Skeletal muscle tissue (tissue), 4 donors: ENCODE results near the gene PPFIA1. TPM values are rescaled to one million over a fixed set of nuclear protein-coding genes. Genes with fewer than 3 reads are reported as not detected.

Experiments
- H3K27ac ChIP-seq: one replicate; pipeline ENCODE4 v1.7.0; 2013; ENCODE audit warnings: mild to moderate bottlenecking, low read depth, low read length, inconsistent platforms
- H3K27me3 ChIP-seq, 3 donors: one replicate each; pipeline ENCODE4 v1.7.0; 2013; ENCODE audit warnings: low read length in 3 of 3; ENCODE audit not compliant: control insufficient read depth in 3 of 3, insufficient read depth in 3 of 3
- H3K36me3 ChIP-seq, 3 donors: one replicate each; pipeline ENCODE4 v1.7.0; 2013; ENCODE audit warnings: low read length in 3 of 3; ENCODE audit not compliant: control insufficient read depth in 3 of 3, insufficient read depth in 3 of 3
- H3K4me1 ChIP-seq, 3 donors: one replicate each; pipeline ENCODE4 v1.7.0; 2013; ENCODE audit warnings: low read length in 3 of 3, mild to moderate bottlenecking in 3 of 3; ENCODE audit not compliant: control insufficient read depth in 3 of 3, insufficient read depth in 3 of 3
- H3K4me3 ChIP-seq, 3 donors: one replicate each; pipeline ENCODE4 v1.7.0; 2013; ENCODE audit warnings: low read length in 3 of 3
- H3K9ac ChIP-seq, 3 donors: one replicate each; pipeline ENCODE4 v1.7.0; 2013; ENCODE audit warnings: low read length in 3 of 3, mild to moderate bottlenecking in 3 of 3, moderate library complexity in 2 of 3, low read depth in 1 of 3
- H3K9me3 ChIP-seq, 3 donors: one replicate each; pipeline ENCODE4 v1.7.0; 2013; ENCODE audit warnings: low read length in 3 of 3; ENCODE audit not compliant: control insufficient read depth in 3 of 3
- total RNA-seq: library from RNA; depleted of rRNA; stranded (reverse); fragments of >200 nt; gene quantifications from one replicate; pipeline ENCODE4 v1.2.3, GENCODE V29; 2014
- donor health status: Osteomylitis.

PPFIA1 gene
- total RNA-seq, 1 donor from 2014 or later = 25.6 TPM

DNA sequence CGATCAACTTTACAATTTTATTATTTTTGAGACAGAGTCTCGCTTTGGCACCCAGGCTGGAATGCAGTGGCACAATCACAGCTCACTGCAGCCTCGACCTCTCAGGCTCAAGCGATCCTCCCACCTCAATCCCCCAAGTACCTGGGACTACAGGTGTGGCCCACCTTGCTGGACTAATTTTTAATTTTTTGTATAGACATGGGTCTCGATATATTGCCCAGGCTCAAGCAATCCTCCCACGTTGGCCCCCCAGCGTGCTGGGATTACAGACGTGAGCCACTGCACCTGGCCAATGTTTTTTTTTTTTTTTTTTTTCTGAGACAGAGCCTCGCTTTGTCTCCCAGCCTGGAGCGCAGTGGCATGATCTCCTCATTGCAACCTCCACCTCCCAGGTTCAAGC is 2.0 kb upstream of the PPFIA1 start:
- no peak overlapping the region for H3K27ac ChIP-seq
- H3K4me1 ChIP-seq = peaks cover 13 to 25% (median 16%) of the 10 kb centered on the region in 3 donors
- H3K27me3 ChIP-seq = peaks cover 0 to 10% (median 7%) of the 10 kb centered on the region in 3 donors
- H3K9me3 ChIP-seq = no peaks in the 10 kb centered on the region
- H3K9ac ChIP-seq = no peak overlapping the region
- peaks cover 7 to 10% (median 8%) of the 10 kb centered on the region in 3 donors for H3K36me3 ChIP-seq
- H3K4me3 ChIP-seq = no peak overlapping the region

DNA sequence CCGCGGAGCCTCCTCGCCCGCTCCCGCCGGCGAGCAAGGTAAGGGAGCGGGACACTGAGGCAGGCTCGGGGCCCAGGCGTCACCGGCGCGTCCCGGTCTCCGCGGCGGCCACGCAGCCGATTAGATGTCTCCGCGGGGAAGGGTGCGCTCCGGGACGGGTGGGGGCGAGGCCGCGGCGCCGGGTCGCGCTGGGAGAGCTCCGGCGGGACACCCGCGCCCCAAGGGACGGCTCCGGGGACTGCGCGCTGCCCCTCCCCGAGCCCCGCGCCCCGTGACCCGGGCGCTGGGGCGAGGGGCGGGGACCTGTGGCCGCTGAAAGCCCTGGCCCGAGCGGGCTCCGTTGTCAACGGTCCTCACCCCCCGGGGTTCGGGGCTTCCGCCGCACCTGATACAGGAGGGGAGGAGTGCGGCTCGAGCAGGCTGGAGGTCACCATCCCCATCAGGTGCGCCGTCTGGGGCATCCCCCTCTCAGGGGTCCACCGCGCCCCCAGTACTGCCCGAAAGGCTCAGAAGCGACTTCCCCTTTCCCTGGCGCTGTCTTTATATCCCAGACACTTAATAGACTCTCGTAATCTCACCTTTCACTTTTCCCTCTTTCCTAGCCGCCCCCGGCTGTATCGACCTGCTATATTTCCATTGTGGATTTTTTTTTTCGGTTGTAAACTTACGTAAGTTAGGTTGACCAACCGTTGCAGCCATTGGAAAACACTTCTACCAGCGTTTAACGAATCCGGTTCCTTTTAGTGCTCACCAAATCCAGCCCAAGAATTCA is 573 bp downstream of the PPFIA1 start:
- peaks cover 19 to 30% (median 22%) of the 10 kb centered on the region in 3 donors for H3K4me1 ChIP-seq
- peak overlapping the region; percentile 85 to 94 (median 85) for H3K9ac ChIP-seq
- H3K9me3 ChIP-seq = no peaks in the 10 kb centered on the region
- peaks cover 0 to 7% (median 3%) of the 10 kb centered on the region in 3 donors for H3K27me3 ChIP-seq
- peak overlapping the region; percentile 79 to 90 (median 83) for H3K4me3 ChIP-seq
- H3K36me3 ChIP-seq = peaks cover 14 to 26% (median 21%) of the 10 kb centered on the region in 3 donors
- peak overlapping the region; percentile 74 for H3K27ac ChIP-seq

DNA sequence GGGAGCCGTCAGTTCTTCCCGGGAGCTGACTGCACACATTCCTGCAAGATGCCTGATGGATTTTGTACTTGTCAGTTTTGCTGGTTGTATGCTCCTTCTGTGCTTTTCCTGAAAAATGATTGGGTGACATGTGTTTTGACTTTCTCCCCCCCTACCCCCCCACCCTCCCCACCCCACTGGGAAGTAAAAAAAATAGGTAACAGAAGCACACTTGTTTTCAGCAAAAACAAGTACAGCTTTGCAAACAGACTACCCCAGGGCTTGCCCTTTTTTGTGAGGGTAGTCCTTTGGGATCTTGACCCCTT is 1.1 kb downstream of the PPFIA1 start:
- H3K27me3 ChIP-seq = peaks cover 0 to 7% (median 3%) of the 10 kb centered on the region in 3 donors
- peaks cover 14 to 26% (median 21%) of the 10 kb centered on the region in 3 donors for H3K36me3 ChIP-seq
- no peaks in the 10 kb centered on the region for H3K9me3 ChIP-seq
- H3K9ac ChIP-seq = peak overlapping the region; percentile 85 to 94 (median 85)
- peak overlapping the region; percentile 74 for H3K27ac ChIP-seq
- H3K4me3 ChIP-seq = peak overlapping the region; percentile 79 to 90 (median 83)
- peaks cover 19 to 30% (median 22%) of the 10 kb centered on the region in 3 donors for H3K4me1 ChIP-seq

DNA sequence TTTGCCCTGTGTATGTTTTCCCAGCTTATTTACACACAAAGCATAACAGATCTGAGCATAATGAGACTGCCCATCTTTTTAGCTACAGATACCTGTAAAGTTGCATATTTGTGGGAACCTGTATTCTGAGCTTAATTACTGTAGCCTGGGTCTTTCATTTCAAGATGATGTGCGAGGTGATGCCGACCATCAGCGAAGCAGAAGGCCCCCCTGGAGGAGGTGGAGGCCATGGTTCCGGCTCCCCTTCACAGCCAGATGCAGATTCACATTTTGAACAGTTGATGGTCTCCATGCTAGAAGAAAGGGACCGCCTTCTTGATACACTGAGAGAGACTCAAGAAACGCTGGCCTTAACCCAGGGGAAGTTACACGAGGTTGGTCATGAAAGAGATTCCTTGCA is 1.5 kb downstream of the PPFIA1 start:
- H3K27me3 ChIP-seq = peaks cover 0 to 7% (median 3%) of the 10 kb centered on the region in 3 donors
- peaks cover 19 to 30% (median 22%) of the 10 kb centered on the region in 3 donors for H3K4me1 ChIP-seq
- H3K9me3 ChIP-seq = no peaks in the 10 kb centered on the region
- H3K4me3 ChIP-seq = peak overlapping the region in 1 of 3 donors; percentile 5
- peaks cover 14 to 26% (median 21%) of the 10 kb centered on the region in 3 donors for H3K36me3 ChIP-seq
- peak overlapping the region in 1 of 3 donors; percentile 10 for H3K9ac ChIP-seq
- no peak overlapping the region for H3K27ac ChIP-seq

DNA sequence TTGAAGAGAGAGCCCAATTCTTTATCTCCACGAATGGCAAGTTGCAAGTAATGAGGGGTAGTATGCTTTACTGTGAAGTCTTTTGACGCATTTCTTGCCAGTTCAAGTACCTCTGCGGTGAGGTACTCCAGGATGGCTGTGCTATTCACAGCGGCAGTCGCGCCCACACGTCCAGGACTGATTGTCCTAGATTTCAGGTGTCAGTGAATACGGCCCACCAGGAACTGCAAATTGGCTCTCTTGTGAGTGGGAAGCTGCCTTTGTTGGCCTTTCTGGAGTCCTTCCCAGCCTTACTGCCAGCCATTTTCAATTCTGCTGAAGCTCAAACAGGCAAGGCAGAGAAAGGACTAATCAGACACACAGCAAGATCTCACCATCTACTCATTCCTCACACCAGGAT is 8.5 kb downstream of the PPFIA1 start:
- peaks cover 7 to 24% (median 12%) of the 10 kb centered on the region in 3 donors for H3K36me3 ChIP-seq

DNA sequence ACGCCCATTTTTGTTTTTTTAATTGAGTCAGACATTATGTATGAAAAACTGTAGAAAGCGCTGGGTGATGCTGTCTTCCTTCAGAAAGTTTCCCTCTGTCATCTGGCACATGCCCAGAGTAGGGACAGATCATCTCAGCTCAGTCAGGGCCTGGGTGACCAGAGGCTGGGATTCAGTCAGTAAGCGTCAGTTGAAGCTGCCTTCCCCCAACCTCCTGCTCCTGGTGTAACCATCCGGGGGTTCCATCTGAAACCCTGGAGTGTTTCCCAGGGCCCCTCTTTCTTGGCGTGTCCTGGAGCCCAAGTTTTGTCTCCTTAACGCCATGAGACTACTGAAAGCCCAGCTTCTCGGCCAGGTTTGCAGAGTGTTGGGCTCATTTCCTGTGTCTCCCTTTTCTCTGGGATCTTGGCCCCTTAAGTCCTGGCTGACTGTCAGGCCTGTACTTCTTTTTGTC is 10.7 kb downstream of the PPFIA1 start:
- no peak overlapping the region for H3K4me3 ChIP-seq
- H3K9ac ChIP-seq = peak overlapping the region in 1 of 3 donors; percentile 40
- peaks cover 14 to 22% (median 18%) of the 10 kb centered on the region in 3 donors for H3K36me3 ChIP-seq

More for the DNA sequence above, 8.5 kb downstream of the PPFIA1 start:
- H3K27ac ChIP-seq = no peak overlapping the region
- no peaks in the 10 kb centered on the region for H3K27me3 ChIP-seq
- no peak overlapping the region for H3K9ac ChIP-seq
- peaks cover 15 to 16% (median 15%) of the 10 kb centered on the region in 3 donors for H3K4me1 ChIP-seq
- H3K9me3 ChIP-seq = no peaks in the 10 kb centered on the region
- no peak overlapping the region for H3K4me3 ChIP-seq

DNA sequence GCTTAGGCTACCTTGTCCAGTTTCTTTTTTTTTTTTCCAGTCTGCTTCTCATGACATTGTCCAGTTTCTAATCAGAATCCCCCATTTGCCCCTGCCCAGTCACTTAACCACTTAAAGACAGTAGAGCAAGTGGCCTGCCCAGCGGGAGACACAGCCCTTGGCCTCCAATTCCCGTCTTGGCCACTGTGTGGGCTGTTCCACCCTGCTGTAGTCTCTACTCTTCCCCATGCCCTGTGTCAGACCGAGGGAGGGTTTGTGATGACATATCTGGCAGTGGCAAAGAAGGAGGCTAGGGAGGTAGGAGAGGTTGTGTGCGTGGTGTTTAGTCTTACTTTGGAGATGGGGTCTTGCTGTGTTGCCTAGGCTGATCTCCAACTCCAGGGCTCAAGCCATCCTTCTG is 11.5 kb downstream of the PPFIA1 start:
- Histone ChIP-seq H3K4me3 (no peak overlapping the region), H3K4me1 (peaks cover 13 to 15% (median 14%) of the 10 kb centered on the region in 3 donors), H3K9ac (no peak overlapping the region), H3K27me3 (no peaks in the 10 kb centered on the region), H3K9me3 (no peaks in the 10 kb centered on the region), H3K27ac (peak overlapping the region; percentile 1), H3K36me3 (peaks cover 18 to 25% (median 19%) of the 10 kb centered on the region in 3 donors)

More for the DNA sequence above, 10.7 kb downstream of the PPFIA1 start:
- H3K9me3 ChIP-seq = no peaks in the 10 kb centered on the region
- H3K27ac ChIP-seq = peak overlapping the region; percentile 1
- H3K4me1 ChIP-seq = peaks cover 13 to 15% (median 14%) of the 10 kb centered on the region in 3 donors
- no peaks in the 10 kb centered on the region for H3K27me3 ChIP-seq

DNA sequence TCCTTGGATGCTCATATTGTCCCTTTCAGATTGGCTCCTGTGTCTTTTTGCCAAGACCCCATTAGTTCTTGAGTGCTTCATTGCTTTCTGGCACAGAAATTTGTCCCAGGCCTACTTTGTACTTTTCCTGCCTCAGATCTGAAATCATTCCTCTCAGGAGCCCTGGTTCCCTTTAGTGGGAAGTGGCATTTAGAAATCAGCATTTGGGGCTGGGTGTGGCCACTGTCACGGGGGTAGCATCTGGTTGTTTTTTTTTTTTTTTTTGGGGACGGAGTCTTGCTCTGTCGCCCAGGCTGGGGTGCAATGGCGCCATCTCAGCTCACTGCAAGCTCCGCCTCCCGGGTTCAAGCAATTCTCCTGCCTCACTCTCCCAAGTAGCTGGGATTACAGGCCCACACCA is 18.2 kb downstream of the PPFIA1 start:
- Histone ChIP-seq H3K27ac (no peak overlapping the region), H3K9ac (no peak overlapping the region), H3K4me3 (no peak overlapping the region), H3K9me3 (no peaks in the 10 kb centered on the region), H3K4me1 (peaks cover 0 to 4% (median 0%) of the 10 kb centered on the region in 3 donors), H3K36me3 (peaks cover 17 to 20% (median 18%) of the 10 kb centered on the region in 3 donors), H3K27me3 (no peaks in the 10 kb centered on the region)

DNA sequence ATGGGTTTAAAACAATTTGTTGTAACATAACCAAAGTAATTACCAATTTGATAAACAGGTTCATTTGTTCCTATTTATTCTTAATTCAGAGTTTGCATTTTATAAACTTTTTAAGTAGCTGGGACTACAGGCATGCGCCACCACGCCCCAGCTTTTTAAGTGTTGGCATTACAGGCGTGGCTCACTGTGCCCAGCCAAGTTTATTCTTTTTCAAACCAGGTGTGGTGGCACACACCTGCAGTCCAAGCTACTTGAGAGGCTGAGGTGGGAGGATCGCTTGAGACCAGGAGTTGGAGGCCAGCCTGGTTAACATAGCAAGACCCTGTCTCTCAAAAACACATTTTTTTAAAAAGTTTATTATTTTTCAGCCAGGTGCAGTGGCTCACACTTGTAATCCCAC is 19.1 kb downstream of the PPFIA1 start:
- peaks cover 15 to 19% (median 18%) of the 10 kb centered on the region in 3 donors for H3K36me3 ChIP-seq
- H3K9ac ChIP-seq = no peak overlapping the region
- no peaks in the 10 kb centered on the region for H3K9me3 ChIP-seq
- peaks cover 0 to 4% (median 0%) of the 10 kb centered on the region in 3 donors for H3K4me1 ChIP-seq
- no peak overlapping the region for H3K4me3 ChIP-seq
- H3K27ac ChIP-seq = no peak overlapping the region
- H3K27me3 ChIP-seq = no peaks in the 10 kb centered on the region
